OCI-LY7 (cell line): Measurements from ENCODE around the gene UNC13B. TPM values are rescaled to one million over a fixed set of nuclear protein-coding genes. Genes with fewer than 3 reads are reported as not detected.

ENCODE experiments used
- BruUV-seq: library from RNA; stranded (reverse); fragments of 400-500 nt; replicated peaks from 2 replicates; lab custom pipeline; 2021; lab: Mats Ljungman, UMichigan
- CTCF ChIA-PET: fragments of 300-600 bp; sonication (Branson Sonifier 250); formaldehyde crosslinking; loops from one replicate; lab custom pipeline; 2022; ENCODE audit warnings: antibody characterized with exemption; ENCODE audit not compliant: unreplicated experiment; lab: Charles Lee
- POLR2A ChIA-PET: fragments of 300-600 bp; sonication (Branson Sonifier 250); formaldehyde crosslinking; loops from one replicate; lab custom pipeline; 2022; ENCODE audit warnings: antibody characterized with exemption; lab: Charles Lee
- DNase-seq: peaks from one replicate; pipeline ENCODE4 v3.0.0-alpha.2; 2015; ENCODE audit warnings: low spot score
- H2AFZ ChIP-seq: fragments of 200-600 bp; sonication (generic), shearing (Covaris generic); 2 replicates; pipeline ENCODE4 v1.6.1; 2014; ENCODE audit warnings: mild to moderate bottlenecking, antibody characterized with exemption, low read length, moderate library complexity
- H3K27ac ChIP-seq: fragments of 200-600 bp; sonication (generic); 2 replicates; pipeline ENCODE4 v1.5.1; 2014; ENCODE audit warnings: mixed run types, low read depth, mild to moderate bottlenecking, moderate library complexity, low read length, inconsistent platforms; ENCODE audit not compliant: poor library complexity, severe bottlenecking
- H3K36me3 ChIP-seq: fragments of 200-600 bp; sonication (generic); 2 replicates; pipeline ENCODE4 v1.6.1; 2014; ENCODE audit warnings: mild to moderate bottlenecking, antibody characterized with exemption, low read length, moderate library complexity, mixed read lengths; ENCODE audit not compliant: insufficient read depth
- H3K4me1 ChIP-seq: fragments of 200-600 bp; sonication (generic); 2 replicates; pipeline ENCODE4 v1.5.1; 2014; ENCODE audit warnings: mild to moderate bottlenecking, low read length; ENCODE audit not compliant: insufficient read depth, poor library complexity, severe bottlenecking
- H3K4me2 ChIP-seq: fragments of 200-600 bp; sonication (generic); 2 replicates; pipeline ENCODE4 v1.6.1; 2014; ENCODE audit warnings: mild to moderate bottlenecking, low read length
- H3K4me3 ChIP-seq: fragments of 200-600 bp; sonication (generic); 2 replicates; pipeline ENCODE4 v1.5.1; 2014; ENCODE audit warnings: mild to moderate bottlenecking, low read depth, low read length; ENCODE audit not compliant: poor library complexity, severe bottlenecking
- H3K79me2 ChIP-seq: fragments of 200-600 bp; sonication (generic); 2 replicates; pipeline ENCODE4 v1.6.1; 2016; ENCODE audit warnings: low read depth, mild to moderate bottlenecking, low read length, moderate library complexity, mixed read lengths; ENCODE audit not compliant: insufficient read depth
- H3K9me2 ChIP-seq: fragments of 200-600 bp; sonication (generic); 2 replicates; pipeline ENCODE4 v1.6.1; 2016; ENCODE audit warnings: mild to moderate bottlenecking, low read length, mixed read lengths; ENCODE audit not compliant: insufficient read depth
- H3K9me3 ChIP-seq: fragments of 200-600 bp; sonication (generic); 2 replicates; pipeline ENCODE4 v1.6.1; 2014; ENCODE audit warnings: mild to moderate bottlenecking, mixed run types, low read length, mixed read lengths
- H4K20me1 ChIP-seq: fragments of 200-600 bp; sonication (generic); 2 replicates; pipeline ENCODE4 v1.6.1; 2014; ENCODE audit warnings: mild to moderate bottlenecking, antibody characterized with exemption, low read length, moderate library complexity, mixed read lengths; ENCODE audit not compliant: insufficient read depth
- EZH2phosphoT487 ChIP-seq: fragments of 200-600 bp; sonication (generic); IDR thresholded peaks from 2 replicates; pipeline ENCODE4 v1.6.1; 2018; ENCODE audit warnings: low read depth, borderline replicate concordance, mild to moderate bottlenecking, mixed run types, antibody characterized with exemption, low read length, moderate library complexity, mixed read lengths
- intact Hi-C: fragments of 100-400 bp; cut with micrococcal nuclease; formaldehyde crosslinking; loops from one replicate; pipeline ENCODE4 v1.10.0; 2022; ENCODE audit not compliant: unreplicated experiment
- total RNA-seq, 2 experiments: library from RNA; depleted of rRNA in 1 of 2; stranded (reverse); fragments of >200 nt in 1 of 2; shearing (Covaris generic) in 1 of 2; gene quantifications; 2 replicates each; pipeline ENCODE4 v1.2.3, GENCODE V29; 2014 to 2022
- TF ChIP-seq, protein P1 (sequence below): fragments of 200-600 bp; sonication (generic); conservative IDR thresholded peaks from 2 replicates; pipeline ENCODE4 v1.5.1; 2014; ENCODE audit warnings: mild to moderate bottlenecking, antibody characterized with exemption, low read length, moderate library complexity, mixed read lengths

Gene UNC13B
- total RNA-seq, 2 experiments from 2014 or later, result 1.7 to 5.8 TPM

DNA sequence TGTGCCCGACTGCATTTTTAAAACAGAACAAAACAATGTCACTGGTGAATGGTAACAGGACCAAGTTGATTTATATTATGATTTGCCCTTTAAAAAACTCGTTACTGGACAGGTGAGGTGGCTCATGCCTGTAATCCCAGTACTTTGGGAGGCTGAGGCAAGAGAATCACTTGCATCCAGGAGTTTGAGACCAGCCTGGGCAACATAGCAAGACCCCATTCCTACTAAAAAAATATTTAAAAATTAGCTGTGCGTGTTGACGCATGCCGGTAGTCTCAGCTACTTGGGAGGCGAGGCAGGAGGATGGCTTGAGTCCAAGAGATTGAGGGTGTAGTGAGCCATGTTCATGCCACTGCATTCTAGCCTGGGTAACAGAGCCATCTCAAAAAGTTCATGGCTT is 7.2 kb downstream of the UNC13B start:
- POLR2A ChIA-PET, result no interaction called here

DNA sequence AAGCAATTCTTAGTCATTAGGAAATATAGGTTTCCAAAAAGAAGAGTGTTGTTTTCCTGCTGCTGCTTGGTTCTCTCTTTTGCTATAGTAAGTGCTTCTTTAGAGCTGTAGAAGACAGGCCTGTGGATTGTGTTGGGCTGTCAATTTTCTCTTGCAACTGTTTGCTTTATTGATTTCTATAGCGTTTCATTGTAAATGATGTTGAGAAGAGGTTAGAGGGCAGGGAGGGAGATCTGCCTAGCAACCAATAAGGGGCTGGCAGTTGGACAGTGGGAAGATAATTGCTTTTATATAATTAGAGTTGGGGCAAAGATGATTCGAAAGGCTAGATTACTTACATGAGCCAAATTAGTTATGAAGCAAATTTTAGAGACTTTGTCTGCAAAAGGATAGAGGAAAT is 11.1 kb downstream of the UNC13B start:
- BruUV-seq, result no TSS peak

More for the DNA sequence above, 7.2 kb downstream of the UNC13B start:
- no peaks in the 10 kb centered on the region for H3K9me2 ChIP-seq
- TF ChIP-seq, protein P1, sequence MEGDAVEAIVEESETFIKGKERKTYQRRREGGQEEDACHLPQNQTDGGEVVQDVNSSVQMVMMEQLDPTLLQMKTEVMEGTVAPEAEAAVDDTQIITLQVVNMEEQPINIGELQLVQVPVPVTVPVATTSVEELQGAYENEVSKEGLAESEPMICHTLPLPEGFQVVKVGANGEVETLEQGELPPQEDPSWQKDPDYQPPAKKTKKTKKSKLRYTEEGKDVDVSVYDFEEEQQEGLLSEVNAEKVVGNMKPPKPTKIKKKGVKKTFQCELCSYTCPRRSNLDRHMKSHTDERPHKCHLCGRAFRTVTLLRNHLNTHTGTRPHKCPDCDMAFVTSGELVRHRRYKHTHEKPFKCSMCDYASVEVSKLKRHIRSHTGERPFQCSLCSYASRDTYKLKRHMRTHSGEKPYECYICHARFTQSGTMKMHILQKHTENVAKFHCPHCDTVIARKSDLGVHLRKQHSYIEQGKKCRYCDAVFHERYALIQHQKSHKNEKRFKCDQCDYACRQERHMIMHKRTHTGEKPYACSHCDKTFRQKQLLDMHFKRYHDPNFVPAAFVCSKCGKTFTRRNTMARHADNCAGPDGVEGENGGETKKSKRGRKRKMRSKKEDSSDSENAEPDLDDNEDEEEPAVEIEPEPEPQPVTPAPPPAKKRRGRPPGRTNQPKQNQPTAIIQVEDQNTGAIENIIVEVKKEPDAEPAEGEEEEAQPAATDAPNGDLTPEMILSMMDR, result no peak
- TF ChIP-seq EZH2phosphoT487, result no peak
- H3K79me2 ChIP-seq, result no peaks in the 10 kb centered on the region
- no peak for DNase-seq
- H3K9me3 ChIP-seq, result no peaks in the 10 kb centered on the region
- H3K27ac ChIP-seq, result no peak overlapping the region
- no peaks in the 10 kb centered on the region for H3K36me3 ChIP-seq
- H4K20me1 ChIP-seq, result no peaks in the 10 kb centered on the region
- H2AFZ ChIP-seq, result no peak overlapping the region
- intact Hi-C loops, result no loop called here
- H3K4me3 ChIP-seq, result no peak overlapping the region
- no peak overlapping the region for H3K4me2 ChIP-seq
- BruUV-seq, result no TSS peak
- CTCF ChIA-PET, result no interaction called here
- H3K4me1 ChIP-seq, result no peaks in the 10 kb centered on the region

DNA sequence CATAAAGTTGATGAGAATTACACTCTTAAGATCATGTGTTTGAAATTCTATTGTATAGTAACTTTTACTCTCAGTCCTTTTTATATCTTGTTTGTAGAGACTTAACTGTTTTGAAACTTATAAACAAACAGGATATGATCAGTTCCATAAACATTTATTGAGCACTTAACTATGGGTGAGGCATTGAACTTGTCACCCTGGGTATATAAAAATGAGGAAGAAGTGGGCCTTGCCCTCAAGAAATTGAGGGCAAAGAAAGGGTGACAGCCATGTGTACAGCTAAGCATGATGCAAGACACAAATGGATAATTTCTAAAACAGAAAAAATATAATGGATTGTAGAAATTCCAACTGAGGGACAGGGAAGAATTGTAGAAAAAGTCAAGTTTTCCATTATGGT is 15.7 kb downstream of the UNC13B start:
- Histone ChIP-seq H3K36me3 (no peaks in the 10 kb centered on the region), H3K4me3 (no peak overlapping the region), H2AFZ (no peak overlapping the region), H3K79me2 (no peaks in the 10 kb centered on the region), H3K9me3 (no peaks in the 10 kb centered on the region), H3K4me2 (no peak overlapping the region), H3K9me2 (no peaks in the 10 kb centered on the region), H3K4me1 (no peaks in the 10 kb centered on the region), H3K27ac (no peak overlapping the region), H4K20me1 (no peaks in the 10 kb centered on the region)
- no peak for TF ChIP-seq EZH2phosphoT487
- TF ChIP-seq, protein P1, result no peak
- BruUV-seq, result no TSS peak
- no peak for DNase-seq
- intact Hi-C loops, result no loop called here
- ChIA-PET CTCF (no interaction called here), POLR2A (no interaction called here)

More for the DNA sequence above, 11.1 kb downstream of the UNC13B start:
- no peaks in the 10 kb centered on the region for H3K79me2 ChIP-seq
- no peak overlapping the region for H3K27ac ChIP-seq
- CTCF ChIA-PET, result no interaction called here
- H3K4me3 ChIP-seq, result no peak overlapping the region
- TF ChIP-seq EZH2phosphoT487, result no peak
- TF ChIP-seq, protein P1, result no peak
- intact Hi-C loops, result no loop called here
- DNase-seq, result no peak
- no peak overlapping the region for H2AFZ ChIP-seq
- H3K9me3 ChIP-seq, result no peaks in the 10 kb centered on the region
- H3K4me2 ChIP-seq, result no peak overlapping the region
- H3K4me1 ChIP-seq, result no peaks in the 10 kb centered on the region
- no peaks in the 10 kb centered on the region for H3K36me3 ChIP-seq
- POLR2A ChIA-PET, result no interaction called here
- no peaks in the 10 kb centered on the region for H3K9me2 ChIP-seq
- no peaks in the 10 kb centered on the region for H4K20me1 ChIP-seq
